HG02610 (cell line): Measurements from ENCODE around the gene JMJD1C.
A peak's percentile ranks its signal among the peaks of the same experiment; 100 is the strongest.
"Not testable (repeated sequence)": the region's sequence is repeated elsewhere in the genome, so short reads cannot be mapped to it uniquely, and the experiment has no call there.

Experiments used
- ATAC-seq: cut with Tn5 transposase; IDR thresholded peaks from one replicate; pipeline ENCODE4 v1.9.1; 2021; ENCODE audit warnings: mild to moderate bottlenecking, moderate library complexity; ENCODE audit not compliant: unreplicated experiment

JMJD1C gene

GRCh38 chr10:63304146-63304545 lies 161.6 kb downstream of the JMJD1C start:
- ATAC-seq, result no peak

DNA sequence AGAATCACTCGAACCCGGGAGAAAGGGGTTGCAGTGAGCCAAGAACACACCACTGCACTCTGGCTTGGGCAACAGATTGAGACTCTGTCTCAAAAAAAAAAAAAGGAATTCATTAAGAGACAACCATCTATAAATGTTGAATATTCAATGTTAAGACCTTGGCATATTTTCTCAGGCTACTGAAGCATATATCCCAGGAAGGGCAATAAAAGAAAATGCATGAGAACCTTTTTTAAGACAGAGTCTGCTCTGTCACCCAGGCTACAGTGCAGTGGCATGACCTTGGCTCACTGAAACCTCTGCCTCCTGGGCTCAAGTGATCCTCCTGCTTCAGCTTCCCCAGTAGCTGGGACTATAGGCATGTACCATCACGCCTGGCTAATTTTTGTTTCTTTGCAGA lies 165.0 kb downstream of the JMJD1C start:
- ATAC-seq, result no peak

GRCh38 chr10:63297941-63298340 lies 167.8 kb downstream of the JMJD1C start:
- no peak for ATAC-seq

- no peak for ATAC-seq
Observed at GRCh38 chr10:63294781-63295180, 171.0 kb downstream of the JMJD1C start.

GRCh38 chr10:63292847-63293246 lies 172.9 kb downstream of the JMJD1C start:
- not testable (repeated sequence) for ATAC-seq

- ATAC-seq, result no peak
Observed at GRCh38 chr10:63288170-63288569, 177.6 kb downstream of the JMJD1C start.

- ATAC-seq, result peak; percentile 71
Observed at GRCh38 chr10:63286754-63287264, 179.0 kb downstream of the JMJD1C start.

DNA sequence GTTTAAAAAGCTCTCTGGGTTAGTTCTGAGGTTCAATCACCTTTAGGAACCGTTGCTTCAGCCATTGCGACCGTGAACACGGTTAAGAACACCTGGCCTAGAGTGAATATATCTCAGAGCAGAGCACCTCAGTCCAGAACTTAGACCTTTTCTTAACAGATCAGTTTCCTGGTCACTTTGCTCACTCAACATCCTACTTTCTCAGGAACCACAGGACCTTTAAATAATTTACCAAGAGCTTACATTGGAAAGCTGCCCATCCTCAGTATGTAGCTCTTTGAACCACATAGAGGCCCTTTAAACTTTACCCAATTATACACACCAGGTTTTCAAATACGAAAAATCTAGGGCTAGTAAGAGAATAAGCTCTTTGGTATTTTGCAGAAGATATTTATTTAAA lies 179.4 kb downstream of the JMJD1C start:
- ATAC-seq, result peak; percentile 51

- ATAC-seq, result not testable (repeated sequence)
Observed at GRCh38 chr10:63283901-63284300, 181.9 kb downstream of the JMJD1C start.

GRCh38 chr10:63283093-63283492 lies 182.7 kb downstream of the JMJD1C start:
- ATAC-seq, result no peak

GRCh38 chr10:63281967-63282366 lies 183.8 kb downstream of the JMJD1C start:
- no peak for ATAC-seq

DNA sequence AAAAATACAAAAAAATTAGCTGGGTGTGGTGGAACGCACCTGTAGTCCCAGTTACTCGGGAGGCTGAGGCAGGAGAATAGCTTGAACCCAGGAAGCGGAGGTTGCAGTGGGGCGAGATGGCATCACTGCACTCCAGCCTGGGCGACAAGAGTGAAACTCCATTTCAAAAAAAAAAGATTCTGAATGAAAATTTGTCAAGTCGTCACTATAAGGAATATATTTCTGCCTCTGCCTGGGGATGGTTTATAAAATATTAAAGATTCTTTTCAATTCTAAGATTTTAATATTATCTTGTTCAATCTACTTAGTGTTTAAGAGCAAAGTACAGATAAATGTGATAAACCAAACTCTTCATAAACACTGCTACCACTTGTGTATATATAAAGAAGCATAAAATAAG lies 185.4 kb downstream of the JMJD1C start:
- ATAC-seq, result no peak

GRCh38 chr10:63275094-63275493 lies 190.7 kb downstream of the JMJD1C start:
- ATAC-seq, result no peak

GRCh38 chr10:63273577-63273976 lies 192.2 kb downstream of the JMJD1C start:
- no peak for ATAC-seq

DNA sequence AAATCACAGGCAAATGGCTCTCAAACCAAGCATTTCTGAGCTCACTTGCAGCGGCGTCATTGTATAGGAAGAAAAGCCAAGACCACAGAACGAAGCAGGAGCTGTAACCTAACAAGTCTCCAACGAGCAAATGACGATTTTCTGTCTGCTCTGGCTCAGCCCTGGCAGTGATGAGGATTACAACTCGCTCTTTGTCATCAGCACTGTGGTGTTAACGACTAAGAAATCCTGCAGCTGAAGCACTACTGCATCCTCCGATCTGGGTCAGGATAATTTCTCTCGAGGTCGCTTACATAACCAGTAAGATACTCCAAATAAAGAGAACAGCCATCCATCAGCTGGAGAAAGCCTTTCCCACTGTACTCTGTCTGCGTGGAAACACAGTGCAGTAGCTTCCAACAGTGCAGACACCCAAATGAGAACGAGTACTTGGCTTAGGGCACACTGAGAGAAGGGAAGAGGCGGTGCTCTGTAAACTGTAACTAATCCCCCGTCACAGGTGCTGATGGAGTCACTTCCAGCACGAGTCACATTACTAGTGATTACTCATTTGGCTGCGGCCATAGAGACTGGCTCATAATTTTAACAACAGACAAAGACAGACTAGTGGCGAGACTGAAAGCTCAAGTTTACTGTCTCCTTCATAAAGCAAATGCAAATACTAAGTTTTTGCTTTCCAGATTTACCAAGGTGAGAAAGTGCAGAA lies 196.8 kb downstream of the JMJD1C start:
- peak; percentile 97 for ATAC-seq

- no peak for ATAC-seq
Observed at GRCh38 chr10:63268149-63268797, 197.5 kb downstream of the JMJD1C start.

GRCh38 chr10:63267414-63268148 lies 198.2 kb downstream of the JMJD1C start:
- peak; percentile 28 for ATAC-seq

DNA sequence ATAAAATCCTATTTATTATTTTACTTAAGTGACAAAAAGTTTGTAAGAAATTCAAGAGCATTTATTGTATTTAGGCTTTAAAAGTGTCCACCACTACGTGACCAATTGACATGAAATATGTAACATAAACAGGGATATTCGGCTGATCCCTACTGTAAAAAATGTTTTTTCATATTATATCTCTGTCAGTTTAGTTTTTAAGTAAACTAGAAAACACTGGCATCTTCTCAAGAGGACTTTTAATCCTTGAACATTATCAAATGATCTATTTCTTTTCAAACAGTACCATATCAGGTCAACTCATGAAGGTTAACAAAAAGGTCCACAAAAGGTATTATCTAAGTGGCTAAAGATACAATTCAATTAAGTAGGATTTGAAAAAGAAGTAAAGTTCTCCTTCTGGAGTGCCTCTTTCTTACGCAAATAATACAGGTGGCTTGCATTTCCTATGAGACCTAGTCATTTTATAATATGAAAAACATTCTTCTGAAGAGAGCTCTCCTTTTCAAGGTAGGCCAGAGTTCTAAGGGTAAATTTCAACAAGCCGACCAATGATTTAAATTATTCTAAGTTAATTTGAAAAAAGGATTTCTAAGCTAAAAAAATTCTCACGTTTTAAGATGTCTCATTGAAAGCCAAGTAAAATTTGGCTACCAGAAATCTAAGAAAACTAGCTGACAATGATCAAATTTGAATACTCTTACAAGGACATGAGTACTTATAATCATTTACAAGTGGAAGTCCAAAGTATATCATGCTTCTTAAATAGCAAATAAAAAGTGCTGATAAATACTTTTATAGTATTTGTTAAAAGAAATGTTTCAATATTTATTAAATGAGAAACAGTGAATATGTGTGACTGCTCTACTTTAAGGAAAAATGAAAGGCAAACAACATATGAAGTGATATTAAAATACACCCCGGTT lies 199.1 kb downstream of the JMJD1C start:
- ATAC-seq, result no peak

DNA sequence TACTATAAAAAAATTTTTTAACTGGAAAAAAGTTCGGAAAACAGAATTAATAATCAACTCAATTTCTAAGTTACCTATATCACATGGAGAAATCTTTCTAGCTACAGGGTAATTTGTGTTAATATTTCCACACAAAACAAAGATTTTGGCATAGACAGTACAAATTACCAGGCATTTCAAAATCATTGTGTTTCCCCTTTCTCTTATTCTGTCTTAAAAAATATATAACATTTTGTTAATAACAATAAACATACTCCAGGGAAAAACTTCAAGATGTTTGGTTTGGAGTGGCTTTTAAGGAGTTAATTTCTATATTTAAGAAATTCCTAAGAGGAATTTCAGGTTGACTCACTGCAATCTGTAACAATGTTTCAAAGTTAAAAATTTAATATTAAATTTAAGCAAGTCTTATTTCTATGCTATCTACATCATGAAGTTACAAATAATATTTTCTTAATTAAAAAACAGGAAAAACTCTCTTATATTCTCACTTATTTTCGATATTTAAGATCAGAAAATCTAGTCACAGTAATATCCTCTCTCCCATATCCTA lies 200.0 kb downstream of the JMJD1C start:
- no peak for ATAC-seq

- ATAC-seq, result no peak
Observed at GRCh38 chr10:63265222-63265617, 200.6 kb downstream of the JMJD1C start.
